DOHH2 (cell line): ENCODE measurements around the gene TMX2.
"Not testable (repeated sequence)": the region's sequence is repeated elsewhere in the genome, so short reads cannot be mapped to it uniquely, and the experiment has no call there.

ENCODE experiments used
- H3F3A ChIP-seq: fragments of 200-600 bp; sonication (generic), shearing (Covaris generic); 2 replicates; pipeline ENCODE4 v1.6.0; 2016; ENCODE audit warnings: antibody characterized with exemption, mild to moderate bottlenecking; ENCODE audit not compliant: control insufficient read depth, insufficient read depth
- H3K27ac ChIP-seq: fragments of 200-600 bp; sonication (generic); 2 replicates; pipeline ENCODE4 v1.5.1; 2014; ENCODE audit warnings: low read depth, mild to moderate bottlenecking, low read length, moderate library complexity
- H3K27me3 ChIP-seq: fragments of 200-600 bp; sonication (generic); 2 replicates; pipeline ENCODE4 v1.6.1; 2014; ENCODE audit warnings: mild to moderate bottlenecking, low read length, mixed read lengths; ENCODE audit not compliant: control insufficient read depth
- H3K36me3 ChIP-seq: fragments of 200-600 bp; sonication (generic); 2 replicates; pipeline ENCODE4 v1.6.1; 2014; ENCODE audit warnings: mild to moderate bottlenecking, low read length, moderate library complexity, mixed read lengths; ENCODE audit not compliant: control insufficient read depth
- H3K4me1 ChIP-seq: fragments of 200-600 bp; sonication (generic); 2 replicates; pipeline ENCODE4 v1.6.1; 2014; ENCODE audit warnings: mild to moderate bottlenecking, low read length, mixed read lengths; ENCODE audit not compliant: control insufficient read depth
- H3K4me2 ChIP-seq: fragments of 200-600 bp; sonication (generic); 2 replicates; pipeline ENCODE4 v1.6.0; 2014; ENCODE audit warnings: mild to moderate bottlenecking, low read length, moderate library complexity
- H3K4me3 ChIP-seq: fragments of 200-600 bp; sonication (generic); 2 replicates; pipeline ENCODE4 v1.5.1; 2014; ENCODE audit warnings: mild to moderate bottlenecking, low read length, mixed read lengths
- H3K79me2 ChIP-seq: fragments of 200-600 bp; sonication (generic); 2 replicates; pipeline ENCODE4 v1.6.1; 2014; ENCODE audit warnings: mild to moderate bottlenecking, low read length, mixed read lengths; ENCODE audit not compliant: control insufficient read depth
- H3K9me2 ChIP-seq: fragments of 200-600 bp; sonication (generic); replicated peaks from 2 replicates; pipeline ENCODE4 v1.6.1; 2014; ENCODE audit warnings: mild to moderate bottlenecking, low read length, mixed read lengths; ENCODE audit not compliant: control insufficient read depth
- H3K9me3 ChIP-seq: fragments of 200-600 bp; sonication (generic); 2 replicates; pipeline ENCODE4 v1.6.1; 2014; ENCODE audit warnings: antibody characterized with exemption, low read length, mixed read lengths; ENCODE audit not compliant: control insufficient read depth, insufficient read depth
- H4K20me1 ChIP-seq: fragments of 200-600 bp; sonication (generic); 2 replicates; pipeline ENCODE4 v1.6.0; 2014; ENCODE audit warnings: low read depth, mild to moderate bottlenecking, antibody characterized with exemption, low read length, moderate library complexity; ENCODE audit not compliant: control insufficient read depth, insufficient read depth
- CTCF ChIP-seq: fragments of 200-600 bp; sonication (generic); IDR thresholded peaks from one replicate; pipeline ENCODE4 v1.5.1; 2014; ENCODE audit warnings: antibody characterized with exemption, mild to moderate bottlenecking, low read depth, low read length; ENCODE audit not compliant: poor library complexity, severe bottlenecking
- EZH2phosphoT487 ChIP-seq: fragments of 200-600 bp; sonication (generic); IDR thresholded peaks from 2 replicates; pipeline ENCODE4 v1.6.1; 2017; ENCODE audit warnings: borderline replicate concordance, mild to moderate bottlenecking, antibody characterized with exemption, low read length, moderate library complexity, mixed read lengths

The TMX2 gene

DNA sequence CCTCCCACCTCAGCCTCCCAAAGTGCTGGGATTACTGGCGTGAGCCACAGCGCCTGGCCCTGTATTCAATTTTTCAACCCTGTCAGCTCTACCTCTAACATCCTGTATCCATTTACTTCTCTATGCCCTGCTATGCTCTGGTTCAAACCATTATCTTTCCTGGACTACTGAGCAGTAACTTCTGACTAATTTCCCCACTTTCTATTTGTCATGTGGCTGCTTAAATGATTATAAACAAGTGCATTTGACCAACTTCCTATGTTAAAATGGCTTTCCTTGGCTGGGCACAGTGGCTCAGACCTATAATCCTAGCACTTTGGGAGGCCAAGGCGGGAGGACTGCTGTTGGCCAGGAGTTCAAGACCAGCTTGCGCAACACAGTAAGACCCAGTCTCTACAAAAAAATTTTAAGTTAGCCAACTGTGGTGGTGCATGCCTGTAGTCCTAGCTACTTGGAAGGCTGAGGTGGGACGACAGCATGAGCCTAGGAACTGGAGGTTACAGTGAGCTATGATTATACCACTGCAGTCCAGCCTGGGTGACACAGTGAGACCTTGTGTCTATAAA, 2.5 kb upstream of the TMX2 start:
- peaks cover 26% of the 10 kb centered on the region for H3K4me1 ChIP-seq
- no peak overlapping the region for H3K4me2 ChIP-seq
- H3K36me3 ChIP-seq: peaks cover 22% of the 10 kb centered on the region

DNA sequence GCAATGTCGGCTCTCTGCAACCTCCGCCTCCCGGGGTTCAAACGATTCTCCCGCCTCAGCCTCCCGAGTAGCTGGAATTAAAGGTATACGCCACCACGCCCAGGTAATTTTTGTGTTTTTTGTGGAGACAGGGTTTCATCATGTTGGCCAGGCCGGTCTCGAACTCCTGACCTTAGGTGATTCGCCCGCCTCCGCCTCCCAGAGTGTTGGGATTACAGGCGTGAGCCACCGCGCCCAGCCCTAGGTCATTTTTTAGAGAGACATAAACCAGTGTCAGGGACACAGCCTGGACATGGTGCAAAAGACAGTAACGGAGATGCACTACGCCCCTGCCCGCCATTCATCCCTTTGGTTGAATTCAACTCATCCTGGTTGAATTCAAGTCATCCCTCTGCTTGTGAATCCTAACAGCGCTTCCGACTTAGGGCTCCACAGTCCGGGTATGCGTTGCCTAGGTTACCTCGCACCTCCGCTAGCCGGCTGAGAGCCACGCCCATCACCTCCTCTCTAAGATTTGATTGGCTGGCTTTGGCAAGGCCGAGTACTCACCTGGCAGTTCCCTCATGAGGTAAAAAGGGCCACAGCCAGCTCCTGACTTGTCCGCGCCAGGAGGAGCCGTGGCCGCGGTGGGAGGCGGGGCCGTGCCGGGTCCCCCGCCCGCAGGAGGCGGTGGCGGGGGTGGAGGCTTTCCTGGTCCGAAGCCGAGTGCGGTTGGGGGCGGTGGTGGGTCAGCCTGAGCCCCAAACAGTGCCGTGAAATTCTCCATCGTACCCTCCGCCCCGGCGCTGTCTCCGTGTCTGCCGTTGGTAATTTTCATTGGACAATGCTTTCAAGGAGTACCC, 758 bp upstream of the TMX2 start, which contains the start of gene MED19:
MED19 (minus strand) TSS at position 802 of the 842 bp plus-strand sequence; CDS start at position 766, 36 bp downstream.
- no peaks in the 10 kb centered on the region; the same call in 1 of the 2 replicates for H3F3A ChIP-seq
- TF ChIP-seq EZH2phosphoT487: no peak
- TF ChIP-seq CTCF: no peak
- H3K4me1 ChIP-seq: peaks cover 26% of the 10 kb centered on the region
- peak within 1 kb of the TSS; percentile 85 for H3K4me2 ChIP-seq
- H3K36me3 ChIP-seq: peaks cover 24% of the 10 kb centered on the region
- peaks cover 6% of the 10 kb centered on the region; the same call in 1 of the 2 replicates for H4K20me1 ChIP-seq
- H3K27ac ChIP-seq: peak within 1 kb of the TSS; percentile 61
- H3K9me3 ChIP-seq: no peaks in the 10 kb centered on the region
- H3K79me2 ChIP-seq: peaks cover 48% of the 10 kb centered on the region
- no peaks in the 10 kb centered on the region for H3K27me3 ChIP-seq
- peak within 1 kb of the TSS; percentile 100 for H3K4me3 ChIP-seq
- no peaks in the 10 kb centered on the region for H3K9me2 ChIP-seq

More for the DNA sequence above, 2.5 kb upstream of the TMX2 start:
- H3K9me2 ChIP-seq: no peaks in the 10 kb centered on the region
- H3K9me3 ChIP-seq: no peaks in the 10 kb centered on the region
- H3K27ac ChIP-seq: no peak overlapping the region
- TF ChIP-seq EZH2phosphoT487 (no peak), CTCF (no peak)
- H3K4me3 ChIP-seq: no peak overlapping the region
- H3K27me3 ChIP-seq: no peaks in the 10 kb centered on the region
- peaks cover 6% of the 10 kb centered on the region; the same call in 1 of the 2 replicates for H4K20me1 ChIP-seq
- peaks cover 38% of the 10 kb centered on the region for H3K79me2 ChIP-seq
- no peaks in the 10 kb centered on the region; the same call in 1 of the 2 replicates for H3F3A ChIP-seq

DNA sequence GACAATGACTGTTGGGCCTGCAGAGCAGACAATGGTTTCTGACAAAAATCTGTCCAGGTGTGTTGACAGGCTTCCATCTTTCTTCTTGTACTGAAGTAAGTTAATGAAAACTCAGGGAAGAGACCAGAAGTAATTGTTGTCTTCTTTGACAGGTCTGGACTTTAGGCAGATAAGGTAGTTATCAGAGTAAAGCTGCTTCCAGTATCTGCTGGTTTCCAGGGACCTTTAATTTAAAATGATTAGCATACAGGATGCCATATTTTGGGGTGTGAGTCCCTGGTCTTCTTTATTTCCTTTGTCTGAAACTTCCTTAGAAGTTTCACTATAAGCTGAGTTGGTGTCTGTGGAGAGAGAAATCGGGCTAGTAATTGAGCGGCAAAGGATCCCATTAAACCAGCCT, 1.4 kb downstream of the TMX2 start:
- peaks cover 26% of the 10 kb centered on the region for H3K4me1 ChIP-seq
- no peaks in the 10 kb centered on the region; the same call in 1 of the 2 replicates for H3F3A ChIP-seq
- no peaks in the 10 kb centered on the region for H3K27me3 ChIP-seq
- peak overlapping the region; percentile 79 for H3K4me2 ChIP-seq
- peaks cover 31% of the 10 kb centered on the region for H3K36me3 ChIP-seq
- no peak overlapping the region for H3K27ac ChIP-seq
- peak overlapping the region; percentile 100 for H3K4me3 ChIP-seq
- H3K9me3 ChIP-seq: no peaks in the 10 kb centered on the region
- H4K20me1 ChIP-seq: peaks cover 6% of the 10 kb centered on the region; the same call in 1 of the 2 replicates
- no peaks in the 10 kb centered on the region for H3K9me2 ChIP-seq
- TF ChIP-seq CTCF (no peak), EZH2phosphoT487 (no peak)
- H3K79me2 ChIP-seq: peaks cover 61% of the 10 kb centered on the region

- H3K4me1 ChIP-seq: peaks cover 15% of the 10 kb centered on the region
- H3K79me2 ChIP-seq: peaks cover 77% of the 10 kb centered on the region
- H3K9me2 ChIP-seq, H3K4me3 ChIP-seq, H3K27ac ChIP-seq, H4K20me1 ChIP-seq, H3K27me3 ChIP-seq, H3K9me3 ChIP-seq, H3F3A ChIP-seq, H3K4me2 ChIP-seq: not testable (repeated sequence)
- H3K36me3 ChIP-seq: peaks cover 48% of the 10 kb centered on the region
Measured at GRCh38 chr11:57716726-57717125, 4.3 kb downstream of the TMX2 start.
